ENCODE data around the gene CASP6.
"Not testable (repeated sequence)": the region's sequence is repeated elsewhere in the genome, so short reads cannot be mapped to it uniquely, and the experiment has no call there.

The CASP6 gene

DNA sequence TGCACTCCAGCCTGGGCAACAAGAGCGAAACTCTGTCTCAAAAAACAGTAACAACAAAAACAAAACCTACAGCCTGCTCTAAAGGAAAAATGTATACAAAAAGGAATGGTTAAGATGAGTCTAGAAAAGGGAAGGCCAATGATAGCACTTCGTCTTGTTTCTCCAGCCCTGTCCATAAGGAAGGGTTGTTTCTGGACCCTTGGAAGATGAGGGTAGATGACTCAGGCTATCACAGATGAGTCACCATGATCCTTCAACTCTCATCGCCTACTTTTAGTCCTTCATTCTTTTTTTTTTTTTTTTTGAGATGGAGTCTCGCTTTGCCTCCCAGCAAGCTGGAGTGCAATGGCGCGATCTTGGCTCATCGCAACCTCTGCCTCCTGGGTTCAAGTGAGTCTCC is 17.8 kb upstream of the CASP6 start:
- no peak for DNase-seq (ENCODE audit: low read depth, low spot score)

DNA sequence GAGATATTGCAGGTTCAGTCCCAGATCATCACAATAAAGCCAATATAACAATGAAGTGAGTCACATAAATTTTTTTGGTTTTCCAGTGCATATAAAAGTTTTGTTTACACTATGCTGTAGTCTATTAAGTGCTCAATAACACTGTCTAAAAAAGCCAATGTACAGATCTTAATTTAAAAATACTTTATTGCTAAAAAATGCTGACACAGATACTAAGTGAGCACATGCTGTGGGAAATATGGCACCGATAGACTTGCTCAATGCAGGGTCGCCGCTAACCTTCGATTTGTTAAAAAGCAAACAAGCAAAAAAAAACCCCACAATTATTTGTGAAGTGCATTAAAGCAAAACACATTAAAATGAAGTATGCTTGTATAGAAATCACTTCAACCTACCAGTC is 16.4 kb upstream of the CASP6 start:
- DNase-seq (ENCODE audit: low read depth, low spot score), result no peak

DNA sequence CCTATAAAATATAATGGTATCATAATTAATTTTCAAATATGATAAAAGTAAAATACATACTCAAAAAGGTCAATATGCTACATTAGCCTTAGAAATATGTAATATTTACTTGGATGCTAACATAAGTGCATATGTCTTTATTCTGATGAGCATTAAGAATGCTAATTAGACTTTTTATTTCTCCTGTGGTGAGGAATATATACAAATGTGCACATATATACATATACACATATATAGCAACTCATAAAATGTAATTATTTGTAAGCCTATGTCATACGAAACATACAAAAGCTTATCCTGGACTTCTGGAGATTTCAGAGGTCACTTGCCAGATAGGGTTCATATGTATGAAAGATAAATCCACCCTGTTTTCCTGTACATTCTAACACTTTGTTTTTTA is 15.5 kb upstream of the CASP6 start:
- DNase-seq (ENCODE audit: low read depth, low spot score), result no peak

DNA sequence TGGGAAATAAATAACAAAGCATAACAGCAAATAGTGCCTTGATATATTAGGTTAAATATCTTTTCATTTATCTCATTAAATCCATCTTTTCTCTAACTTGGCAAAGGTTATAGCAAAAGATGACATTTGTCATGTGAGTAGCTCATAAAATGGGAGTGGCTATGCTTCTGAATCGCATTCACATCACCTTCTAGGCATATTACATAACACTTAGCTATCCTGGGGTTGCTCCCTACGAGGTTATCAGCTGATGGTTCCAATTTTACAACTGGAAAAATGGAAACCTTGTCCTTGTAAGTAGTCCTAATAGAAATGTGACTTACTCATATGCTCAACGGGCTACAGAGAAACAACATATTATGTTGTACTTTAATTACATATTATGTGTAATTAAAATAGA is 10.3 kb upstream of the CASP6 start:
- DNase-seq (ENCODE audit: low read depth, low spot score), result no peak

DNA sequence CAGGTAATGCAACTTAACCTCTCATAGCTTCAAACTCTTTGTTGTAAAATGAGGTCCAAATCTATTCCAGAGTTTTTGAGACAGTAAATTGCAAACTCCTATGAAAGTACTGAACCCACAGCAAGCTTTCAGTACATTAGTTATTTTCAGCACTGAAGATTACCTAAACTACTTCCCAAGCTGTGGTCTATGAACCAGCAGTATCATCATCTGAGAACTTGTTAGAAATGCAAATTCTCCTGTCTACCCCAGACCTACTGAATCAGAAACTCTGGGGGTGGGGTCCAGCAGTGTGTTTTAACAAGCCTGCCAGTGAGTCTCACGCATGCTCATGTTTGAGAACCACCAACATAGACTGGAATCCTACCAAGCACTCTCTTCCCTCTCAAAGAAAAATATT is 5.7 kb upstream of the CASP6 start:
- no peak for DNase-seq (ENCODE audit: low read depth, low spot score)

DNA sequence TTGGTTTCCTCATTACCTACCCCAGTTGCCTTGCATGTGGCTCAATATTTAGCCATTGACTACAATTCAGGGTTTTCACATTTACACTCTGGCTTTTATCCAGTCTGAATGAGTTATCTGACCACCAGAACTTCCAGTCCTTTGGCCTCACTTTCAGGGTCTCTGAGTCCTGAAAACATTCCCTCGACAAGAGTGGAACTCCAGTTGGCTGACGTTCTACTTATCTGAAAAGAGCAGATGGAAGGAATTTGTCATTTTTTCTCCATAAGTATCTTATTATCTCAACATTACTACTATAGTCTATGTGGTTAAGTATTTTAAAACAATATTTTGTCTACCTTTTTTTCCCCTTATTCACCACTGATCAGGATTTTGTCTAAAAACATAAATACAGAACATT is 5.2 kb upstream of the CASP6 start:
- DNase-seq (ENCODE audit: low read depth, low spot score), result no peak

DNA sequence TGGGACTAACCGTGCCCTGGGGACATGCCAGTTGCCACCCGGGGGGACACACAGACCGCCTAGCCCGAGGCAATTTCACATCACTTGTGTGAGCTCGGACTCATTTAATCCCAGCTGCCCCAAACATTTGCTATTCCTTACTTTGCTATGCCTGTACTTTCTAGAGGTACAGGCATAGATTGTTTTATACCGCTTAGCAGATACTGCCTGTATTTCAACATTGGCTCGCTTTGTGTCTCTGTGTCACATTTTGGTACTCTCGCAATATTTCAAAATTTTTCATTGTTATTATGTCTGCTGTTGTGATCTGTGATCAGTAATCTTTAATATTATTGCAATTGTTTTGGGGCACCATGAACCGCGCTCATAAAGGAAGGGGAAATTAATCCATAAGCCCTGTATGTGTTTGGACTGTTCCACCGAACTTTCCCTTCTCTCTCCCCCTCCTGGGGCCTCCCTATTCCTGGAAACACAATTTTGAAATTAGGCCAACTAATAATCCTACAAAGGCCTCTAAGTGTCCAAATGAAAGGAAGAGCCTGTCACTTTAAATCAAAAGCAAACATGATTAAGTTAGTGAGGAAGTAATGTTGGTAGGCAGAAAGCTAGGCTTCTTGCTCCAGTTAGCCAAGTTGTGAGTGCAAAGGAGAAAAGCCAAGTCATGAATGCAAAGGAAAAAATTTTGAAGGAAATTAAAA is 568 bp upstream of the CASP6 start:
- no peak for DNase-seq (ENCODE audit: low read depth, low spot score)

DNA sequence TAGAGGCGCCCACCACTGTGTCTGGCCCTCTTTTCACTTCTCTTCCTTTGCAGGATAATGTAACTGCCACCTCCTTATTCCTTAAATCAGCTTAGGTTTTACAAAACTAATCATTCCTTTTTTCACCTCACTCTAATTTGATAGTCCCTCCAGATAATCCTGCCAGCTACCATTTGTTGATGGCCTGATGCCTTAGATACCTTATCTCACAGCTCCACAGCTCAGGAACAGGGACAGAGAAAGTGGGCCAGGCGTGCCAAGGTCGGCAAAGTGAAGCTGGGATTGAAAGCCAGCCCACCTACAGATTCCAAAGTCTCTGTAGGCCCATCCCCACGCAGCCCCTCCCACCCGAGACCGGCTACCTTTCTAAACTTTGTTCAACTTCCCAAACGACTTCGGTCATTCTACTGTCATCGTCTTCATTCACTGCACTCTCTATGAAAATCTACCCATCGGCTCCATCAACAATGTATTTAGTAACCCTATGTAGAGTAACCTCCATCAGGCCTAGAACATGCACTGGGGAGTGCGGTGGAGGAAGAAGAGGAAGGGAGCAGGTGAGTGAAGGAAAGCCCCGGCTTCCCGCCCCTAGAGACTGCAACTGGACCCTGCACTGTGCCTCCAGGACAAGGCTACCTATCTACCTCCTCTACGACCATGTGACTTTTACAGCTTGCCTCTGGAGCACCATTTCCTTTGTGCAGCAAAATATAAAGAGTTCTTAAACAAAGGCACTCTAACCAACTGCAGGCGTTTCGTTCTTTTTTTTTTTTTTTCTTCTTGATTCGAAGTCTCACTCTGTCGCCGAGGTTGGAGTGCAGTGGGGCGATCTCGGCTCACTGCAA is 1.5 kb downstream of the CASP6 start:
- no peak for DNase-seq (ENCODE audit: low read depth, low spot score)

DNA sequence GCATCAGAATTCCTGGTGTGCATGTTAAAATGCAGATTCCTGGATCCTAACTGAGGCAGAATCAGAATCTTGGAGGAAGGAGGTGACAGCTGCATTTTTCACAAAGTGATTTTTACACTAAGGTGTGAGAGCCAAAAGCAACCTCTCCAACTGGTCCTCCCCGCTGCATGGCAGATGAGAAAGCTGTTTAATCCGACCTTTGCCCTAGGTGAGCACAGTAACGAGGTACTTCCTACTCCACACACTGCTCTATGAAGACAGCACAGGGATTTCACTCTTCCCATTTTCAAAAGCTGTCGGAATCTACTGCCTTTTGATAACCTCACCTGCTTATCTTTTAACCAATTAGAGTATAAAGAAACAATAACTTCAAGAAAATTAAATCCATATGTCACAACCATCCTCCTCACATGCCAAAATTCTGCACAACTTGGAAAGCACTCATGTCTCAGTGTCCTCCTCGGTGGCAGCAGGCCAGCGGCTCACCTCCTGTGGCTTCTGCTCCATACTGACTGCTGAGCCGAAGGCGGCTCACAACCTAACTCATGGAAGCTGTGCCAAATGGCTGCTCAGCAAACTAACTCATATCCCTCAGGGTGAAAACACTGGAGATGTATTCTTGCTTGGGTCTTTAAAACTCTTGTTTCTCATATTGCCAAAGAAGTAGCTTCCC is 3.6 kb downstream of the CASP6 start:
- peak; percentile 54 for DNase-seq (ENCODE audit: low read depth, low spot score)

DNA sequence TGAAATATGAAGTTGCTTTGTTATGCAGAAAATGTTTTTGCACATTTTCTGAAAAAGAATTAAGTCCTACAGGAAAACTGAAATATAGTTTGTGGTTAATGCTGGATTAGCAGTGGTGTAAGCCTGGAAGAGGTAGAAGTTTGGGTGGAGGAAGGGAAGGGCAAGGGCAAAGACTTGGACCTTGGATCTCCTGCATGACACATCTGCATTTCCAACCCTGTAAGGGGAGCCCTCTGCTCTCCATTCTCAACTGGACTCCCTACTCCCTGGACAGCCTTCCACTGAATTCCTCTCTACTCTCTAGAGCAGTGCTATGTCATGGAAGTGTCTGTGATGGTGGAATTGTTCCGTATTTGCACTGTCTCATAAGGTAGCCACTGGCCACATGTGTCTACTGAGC is 4.6 kb downstream of the CASP6 start:
- no peak for DNase-seq (ENCODE audit: low read depth, low spot score)

DNA sequence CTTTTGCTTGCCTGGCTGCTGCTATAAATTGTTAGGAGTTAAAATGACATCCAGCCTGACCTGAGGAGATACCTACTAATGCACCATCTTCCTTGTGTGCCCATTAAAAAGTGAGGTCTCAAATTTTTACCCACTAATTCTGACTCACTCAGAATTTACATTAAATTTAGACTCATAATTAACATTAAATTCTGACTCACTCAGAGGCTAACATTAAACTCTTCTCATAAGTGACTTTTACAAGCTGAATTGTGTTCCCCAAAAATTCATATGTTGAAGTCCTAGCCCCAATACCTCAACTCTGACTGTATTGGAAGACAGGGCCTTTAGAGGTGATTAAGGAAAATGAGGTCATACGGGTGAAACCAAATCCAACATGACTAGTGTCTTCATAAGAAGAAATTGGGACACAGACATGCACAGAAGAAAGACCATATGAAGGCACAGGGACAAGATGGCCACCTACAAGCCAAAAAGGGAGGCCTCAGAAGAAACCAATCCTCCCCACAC is 11.8 kb downstream of the CASP6 start:
- DNase-seq (ENCODE audit: low read depth, low spot score), result no peak

DNA sequence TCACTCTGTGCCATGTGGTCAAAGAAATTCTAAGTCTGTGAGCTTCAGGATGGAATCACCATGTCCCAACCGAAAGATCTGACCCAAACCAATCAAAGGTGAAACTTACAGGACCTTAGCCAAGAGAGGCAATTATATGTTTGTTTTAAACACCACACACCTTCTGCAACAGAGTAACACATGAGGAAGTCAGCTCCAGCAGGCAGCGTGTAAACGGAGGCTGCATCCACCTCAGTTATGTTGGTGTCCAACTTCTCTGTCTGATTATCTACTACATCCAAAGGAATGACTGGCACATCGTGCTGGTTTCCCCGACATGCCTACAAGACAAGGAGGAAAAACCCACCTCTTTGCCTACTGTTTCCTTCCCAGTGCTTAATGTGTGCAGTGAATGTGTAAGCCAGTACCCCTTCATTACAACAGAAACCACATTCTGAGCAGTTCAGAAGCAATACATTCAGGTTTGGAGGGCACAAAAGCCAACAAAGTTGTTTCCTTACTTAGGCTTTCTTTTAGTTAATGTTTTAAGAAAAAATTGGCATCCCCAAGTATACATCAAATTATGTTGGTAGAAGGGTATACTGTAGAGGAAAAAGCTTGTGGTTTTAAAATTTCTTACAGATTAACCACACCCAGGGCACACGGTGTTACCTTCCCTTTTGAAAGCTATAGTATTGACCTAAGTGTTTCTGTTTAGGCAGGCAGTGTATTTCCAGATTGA is 12.4 kb downstream of the CASP6 start:
- DNase-seq (ENCODE audit: low read depth, low spot score), result no peak

DNA sequence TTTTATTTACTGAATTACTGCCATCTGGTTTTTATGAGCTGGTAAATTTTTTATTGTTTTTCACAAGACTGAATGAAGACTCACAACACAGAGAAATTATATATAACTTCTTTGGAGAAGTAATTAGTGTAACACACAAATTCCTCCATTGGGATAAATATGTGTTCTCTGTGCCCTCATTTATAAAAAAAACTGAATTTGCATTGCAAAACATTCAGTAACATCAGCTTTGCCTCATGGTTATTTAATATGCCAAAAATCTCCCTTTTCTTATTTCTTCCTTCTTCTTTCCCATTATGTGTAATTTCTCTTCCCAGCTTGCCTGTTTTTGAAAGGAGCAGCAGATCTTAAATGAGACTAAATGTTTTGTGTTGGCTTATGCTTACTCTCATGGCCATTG is 18.5 kb downstream of the CASP6 start:
- no peak for DNase-seq (ENCODE audit: low read depth, low spot score)

DNA sequence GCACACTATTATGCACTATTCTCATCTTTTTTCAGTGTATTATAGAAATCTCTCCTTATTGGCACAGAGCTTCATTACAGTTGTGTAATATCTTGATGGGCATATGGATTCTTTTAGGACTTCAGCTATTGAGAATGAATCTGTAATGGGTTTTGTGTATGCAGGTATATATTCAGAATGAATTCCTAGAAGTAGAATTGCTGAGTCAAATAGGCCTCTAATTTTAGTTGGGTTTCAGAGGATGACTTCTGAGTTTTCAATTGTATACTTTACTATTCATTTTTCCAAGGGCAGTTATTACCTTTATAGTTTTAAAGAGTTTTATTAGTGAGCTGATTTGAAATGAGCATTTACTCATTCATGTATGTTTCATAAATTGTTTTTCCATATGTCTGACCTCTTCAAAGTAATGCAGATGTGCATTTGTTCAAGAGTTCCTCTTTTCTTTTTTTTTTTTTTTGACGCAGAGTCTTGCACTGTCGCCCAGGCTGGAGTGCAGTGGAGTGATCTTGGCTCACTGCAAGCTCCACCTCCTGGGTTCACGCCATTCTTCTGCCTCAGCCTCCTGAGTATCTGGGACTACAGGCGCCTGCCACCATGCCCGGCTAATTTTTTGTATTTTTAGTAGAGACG is 19.5 kb downstream of the CASP6 start:
- no peak for DNase-seq (ENCODE audit: low read depth, low spot score)

DNA sequence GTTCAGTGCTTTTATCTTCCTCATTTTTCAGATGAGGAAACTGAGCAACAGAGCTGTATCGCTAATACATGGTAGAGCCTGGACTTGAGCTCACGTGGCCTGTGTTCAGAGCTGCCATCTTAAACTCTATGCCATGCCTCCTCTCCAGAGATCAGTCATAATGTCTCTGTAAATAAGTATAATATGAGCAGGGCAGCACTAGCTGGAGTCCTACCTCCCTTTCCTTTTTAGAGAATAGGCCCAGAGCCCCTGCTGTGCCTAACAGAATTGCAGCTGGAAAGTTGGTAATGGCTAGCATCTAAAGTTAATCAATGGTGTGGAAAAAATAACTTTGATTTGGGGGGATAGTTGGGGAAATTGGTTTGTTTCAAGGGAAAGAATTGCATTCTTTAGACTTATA is 20.4 kb downstream of the CASP6 start:
- no peak for DNase-seq (ENCODE audit: low read depth, low spot score)

DNA sequence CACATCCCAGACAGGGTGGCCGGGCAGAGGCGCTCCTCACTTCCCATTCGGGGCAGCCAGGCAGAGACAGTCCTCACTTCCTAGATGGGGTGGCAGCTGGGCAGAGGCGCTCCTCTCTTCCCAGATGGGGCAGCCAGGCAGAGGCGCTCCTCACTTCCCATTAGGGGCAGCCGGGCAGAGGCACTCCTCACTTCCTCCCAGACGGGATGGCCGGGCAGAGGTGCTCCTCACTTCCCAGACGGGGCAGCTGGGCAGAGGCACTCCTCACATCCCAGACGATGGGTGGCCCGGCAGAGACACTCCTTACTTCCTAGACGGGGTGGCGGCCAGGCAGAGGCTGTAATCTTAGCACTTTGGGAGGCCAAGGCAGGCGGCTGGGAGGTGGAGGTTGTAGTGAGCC is 24.3 kb downstream of the CASP6 start:
- DNase-seq (ENCODE audit: low read depth, low spot score), result not testable (repeated sequence)

DNA sequence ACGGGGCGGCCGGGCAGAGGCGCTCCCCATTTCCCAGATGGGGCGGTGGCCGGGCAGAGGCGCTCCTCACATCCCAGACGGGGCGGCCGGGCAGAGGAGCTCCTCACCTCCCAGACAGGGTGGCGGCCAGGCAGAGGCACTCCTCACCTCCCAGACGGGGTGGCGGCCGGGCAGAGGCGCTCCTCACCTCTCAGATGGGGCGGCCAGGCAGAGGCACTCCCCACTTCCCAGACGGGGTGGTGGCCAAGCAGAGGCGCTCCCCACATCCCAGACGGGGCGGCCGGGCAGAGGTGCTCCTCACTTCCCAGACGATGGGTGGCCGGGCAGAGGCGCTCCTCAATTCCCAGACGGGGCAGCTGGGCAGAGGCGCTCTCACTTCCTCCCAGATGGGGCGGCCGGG is 24.8 kb downstream of the CASP6 start:
- not testable (repeated sequence) for DNase-seq (ENCODE audit: low read depth, low spot score)

DNA sequence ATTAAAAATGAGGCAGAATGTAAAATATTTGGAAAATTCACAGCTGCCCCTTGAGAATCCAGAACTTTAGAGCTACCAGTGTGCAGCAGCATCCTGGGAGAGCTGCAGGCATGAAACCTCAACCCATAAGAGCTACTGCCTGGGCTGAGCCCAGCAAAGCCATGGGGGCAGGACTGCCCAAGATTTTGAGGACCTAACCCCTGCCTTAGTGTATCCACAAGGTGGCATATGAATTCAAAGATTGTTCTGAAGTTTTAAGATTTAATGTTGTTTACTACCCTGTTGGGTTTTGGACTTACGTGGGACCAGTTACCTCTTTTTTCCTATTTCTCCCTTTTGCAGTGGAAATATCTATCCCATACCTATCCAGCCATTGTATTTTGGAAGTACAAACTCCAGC is 26.4 kb downstream of the CASP6 start:
- no peak for DNase-seq (ENCODE audit: low read depth, low spot score)

DNA sequence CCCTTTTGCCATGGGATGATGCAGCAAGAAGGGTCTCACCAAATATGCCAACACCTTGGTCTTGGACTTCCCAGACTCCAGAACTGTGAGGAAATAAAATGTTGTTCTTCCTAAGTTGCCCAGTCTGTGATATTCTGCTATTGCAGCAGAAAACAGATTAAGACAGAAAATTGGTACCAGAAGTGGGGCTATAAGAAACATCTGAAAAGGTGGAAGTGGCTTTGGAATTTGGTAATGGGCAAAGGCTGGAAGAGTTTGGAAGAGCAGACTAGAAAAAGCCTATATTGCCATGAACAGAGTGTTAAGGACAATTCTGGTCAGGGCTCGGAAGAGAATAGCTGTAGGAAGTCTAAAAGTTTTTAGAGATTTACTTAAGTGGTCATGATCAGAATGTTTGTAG is 27.4 kb downstream of the CASP6 start:
- no peak for DNase-seq (ENCODE audit: low read depth, low spot score)

DNA sequence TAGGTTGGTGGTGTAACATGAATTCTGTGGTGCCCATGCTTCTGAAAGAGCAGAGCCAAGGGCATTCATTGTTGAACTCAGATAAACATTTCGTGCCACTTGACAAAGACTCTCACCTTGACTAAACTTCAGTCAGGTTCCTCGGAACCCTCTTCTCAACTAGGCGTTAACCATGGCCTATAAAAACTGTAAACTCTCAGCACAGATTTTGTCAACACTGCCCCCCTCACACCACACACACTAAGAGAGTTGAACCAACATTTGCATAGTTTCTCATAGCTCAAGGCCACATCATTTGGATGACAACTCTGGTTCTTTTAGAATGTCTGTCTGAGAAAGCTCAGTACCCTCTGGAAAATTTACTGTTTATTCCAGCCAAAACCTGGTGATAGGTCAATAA is 28.1 kb downstream of the CASP6 start:
- no peak for DNase-seq (ENCODE audit: low read depth, low spot score)

DNA sequence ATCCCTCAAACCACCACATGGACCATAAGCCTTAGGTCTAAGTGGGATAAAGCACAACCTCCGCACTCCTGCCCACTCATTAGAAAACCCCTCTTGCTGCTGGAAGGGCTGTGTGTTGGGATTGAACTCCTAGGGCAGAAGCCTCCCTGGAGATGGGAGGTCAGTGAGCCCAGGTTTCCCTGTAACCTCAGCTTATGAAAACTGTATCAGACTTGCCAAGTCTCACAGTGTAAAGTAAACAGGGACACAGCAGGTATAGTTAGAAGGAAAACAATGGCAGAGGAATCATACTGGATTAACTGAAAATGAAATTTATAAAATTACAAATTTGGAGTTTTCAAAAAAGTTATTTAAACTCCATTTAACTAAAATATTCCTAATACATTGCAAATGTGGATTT is 29.9 kb downstream of the CASP6 start:
- DNase-seq (ENCODE audit: low read depth, low spot score), result peak; percentile 17
